HEK293 (cell line): ENCODE measurements around the gene TPRG1.

Source experiments
- AEBP2 ChIP-seq: fragments of 450-650 bp; formaldehyde crosslinking; IDR thresholded peaks from 2 replicates; pipeline ENCODE4 v1.5.1; 2016; ENCODE audit warnings: missing biosample characterization, missing genetic modification characterization, borderline replicate concordance
- CTCF ChIP-seq: fragments of 450-650 bp; formaldehyde crosslinking; IDR thresholded peaks from 2 replicates; pipeline ENCODE4 v1.5.1; 2016; ENCODE audit warnings: missing biosample characterization, missing genetic modification characterization
- HIC1 ChIP-seq: fragments of 450-650 bp; formaldehyde crosslinking; IDR thresholded peaks from 2 replicates; pipeline ENCODE4 v1.5.1; 2016; ENCODE audit warnings: missing biosample characterization, missing genetic modification characterization
- INSM2 ChIP-seq: fragments of 450-650 bp; formaldehyde crosslinking; IDR thresholded peaks from 2 replicates; pipeline ENCODE4 v1.5.1; 2016; ENCODE audit warnings: missing biosample characterization, missing genetic modification characterization
- SP7 ChIP-seq: fragments of 450-650 bp; formaldehyde crosslinking; IDR thresholded peaks from 2 replicates; pipeline ENCODE4 v1.5.1; 2016; ENCODE audit warnings: missing biosample characterization, missing genetic modification characterization
- ZBTB11 ChIP-seq: fragments of 450-650 bp; formaldehyde crosslinking; conservative IDR thresholded peaks from 2 replicates; pipeline ENCODE4 v1.5.1; 2016; ENCODE audit warnings: low read depth, missing biosample characterization, missing genetic modification characterization
- ZNF292 ChIP-seq: fragments of 450-650 bp; formaldehyde crosslinking; IDR thresholded peaks from 2 replicates; pipeline ENCODE4 v1.5.1; 2016; ENCODE audit warnings: low read depth, missing biosample characterization, missing genetic modification characterization, borderline replicate concordance
- ZNF335 ChIP-seq: fragments of 450-650 bp; formaldehyde crosslinking; conservative IDR thresholded peaks from 2 replicates; pipeline ENCODE4 v1.5.1; 2016; ENCODE audit warnings: missing biosample characterization, missing genetic modification characterization
- ZNF391 ChIP-seq: fragments of 450-650 bp; formaldehyde crosslinking; IDR thresholded peaks from 2 replicates; pipeline ENCODE4 v1.5.1; 2016; ENCODE audit warnings: low read depth, missing biosample characterization, missing genetic modification characterization, borderline replicate concordance
- ZNF398 ChIP-seq: fragments of 450-650 bp; formaldehyde crosslinking; IDR thresholded peaks from 2 replicates; pipeline ENCODE4 v1.5.1; 2017; ENCODE audit warnings: missing biosample characterization, missing genetic modification characterization
- ZNF404 ChIP-seq: fragments of 450-650 bp; formaldehyde crosslinking; IDR thresholded peaks from 2 replicates; pipeline ENCODE4 v1.5.1; 2017; ENCODE audit warnings: missing biosample characterization, missing genetic modification characterization
- ZNF416 ChIP-seq: fragments of 450-650 bp; formaldehyde crosslinking; IDR thresholded peaks from 2 replicates; pipeline ENCODE4 v1.5.1; 2016; ENCODE audit warnings: missing biosample characterization, missing genetic modification characterization
- ZNF514 ChIP-seq: fragments of 450-650 bp; formaldehyde crosslinking; IDR thresholded peaks from 2 replicates; pipeline ENCODE4 v1.5.1; 2016; ENCODE audit warnings: missing biosample characterization, missing genetic modification characterization
- ZNF518A ChIP-seq: fragments of 450-650 bp; formaldehyde crosslinking; conservative IDR thresholded peaks from 2 replicates; pipeline ENCODE4 v1.5.1; 2016; ENCODE audit warnings: low read depth, missing biosample characterization, missing genetic modification characterization
- ZNF529 ChIP-seq: fragments of 450-650 bp; formaldehyde crosslinking; IDR thresholded peaks from 2 replicates; pipeline ENCODE4 v1.5.1; 2017; ENCODE audit warnings: missing genetic modification characterization, missing biosample characterization; ENCODE audit not compliant: insufficient replicate concordance
- ZNF610 ChIP-seq: fragments of 450-650 bp; formaldehyde crosslinking; IDR thresholded peaks from 2 replicates; pipeline ENCODE4 v1.5.1; 2016; ENCODE audit warnings: missing biosample characterization, missing genetic modification characterization, borderline replicate concordance
- ZNF664 ChIP-seq: fragments of 450-650 bp; formaldehyde crosslinking; IDR thresholded peaks from 2 replicates; pipeline ENCODE4 v1.5.1; 2016; ENCODE audit warnings: missing biosample characterization, missing genetic modification characterization
- ZXDB ChIP-seq: fragments of 450-650 bp; formaldehyde crosslinking; IDR thresholded peaks from 2 replicates; pipeline ENCODE4 v1.5.1; 2016; ENCODE audit warnings: missing biosample characterization, missing genetic modification characterization

The TPRG1 gene

GRCh38 chr3:189304465-189305351 is 132.9 kb downstream of the TPRG1 start (continued):
- TF ChIP-seq ZNF391 (no peak), HIC1 (tag by site-specific recombination) (no peak; the same call in 1 of the 2 replicates), ZNF398 (tag by site-specific recombination) (peak; percentile 59), ZNF416 (tag by site-specific recombination) (no peak), ZNF404 (tag by site-specific recombination) (no peak), ZNF292 (tag by site-specific recombination) (no peak), AEBP2 (tag by site-specific recombination) (no peak), CTCF (tag by site-specific recombination) (no peak), INSM2 (tag by site-specific recombination) (no peak), ZNF335 (tag by site-specific recombination) (0 out of 2 replicates have a peak, but pooled peaks have one; percentile 16), ZNF518A (tag by site-specific recombination) (no peak), SP7 (tag by site-specific recombination) (peak; percentile 90), ZXDB (tag by site-specific recombination) (peak; percentile 58; the same call in 1 of the 2 replicates), ZNF610 (0 out of 2 replicates have a peak, but pooled peaks have one; percentile 21), ZBTB11 (no peak), ZNF514 (tag by site-specific recombination) (no peak), ZNF529 (no peak), ZNF664 (tag by site-specific recombination) (no peak)
